SKM-1 (cell line): ENCODE data around the gene TTYH1.
"Not testable (repeated sequence)": the region's sequence is repeated elsewhere in the genome, so short reads cannot be mapped to it uniquely, and the experiment has no call there.

ENCODE experiments used
- DNase-seq: peaks from one replicate; lab custom pipeline; 2025; ENCODE audit not compliant: unreplicated experiment; lab: John Stamatoyannopoulos, UW

TTYH1 gene

GRCh38 chr19:54459282-54460229 lies 44.3 kb downstream of the TTYH1 start:
- no peak for DNase-seq

GRCh38 chr19:54460230-54461005 lies 45.2 kb downstream of the TTYH1 start:
- no peak for DNase-seq

GRCh38 chr19:54461210-54461609 lies 45.9 kb downstream of the TTYH1 start:
- no peak for DNase-seq

- DNase-seq: no peak
These were observed 46.3 kb downstream of the TTYH1 start for GRCh38 chr19:54461613-54462012.

GRCh38 chr19:54462047-54462654 lies 46.9 kb downstream of the TTYH1 start:
- no peak for DNase-seq

- DNase-seq: no peak
These were observed 47.6 kb downstream of the TTYH1 start for GRCh38 chr19:54462655-54463530.

GRCh38 chr19:54463531-54464043 lies 48.3 kb downstream of the TTYH1 start, which contains the start of gene LENG9:
LENG9 (minus strand) TSS chr19:54463778; CDS start chr19:54463526, 252 bp downstream.
- DNase-seq: no peak

- DNase-seq: no peak
These were observed 48.9 kb downstream of the TTYH1 start for GRCh38 chr19:54464044-54464629.

GRCh38 chr19:54464630-54465425 lies 49.6 kb downstream of the TTYH1 start:
- peak; percentile 29 for DNase-seq

GRCh38 chr19:54465426-54466109 lies 50.3 kb downstream of the TTYH1 start:
- no peak for DNase-seq

GRCh38 chr19:54466110-54466480 lies 50.8 kb downstream of the TTYH1 start:
- DNase-seq: not testable (repeated sequence)

- DNase-seq: no peak
These were observed 54.3 kb downstream of the TTYH1 start for GRCh38 chr19:54469496-54469934.

GRCh38 chr19:54470276-54470887 lies 55.1 kb downstream of the TTYH1 start:
- DNase-seq: no peak

GRCh38 chr19:54470991-54471782 lies 55.9 kb downstream of the TTYH1 start:
- DNase-seq: no peak

GRCh38 chr19:54473071-54473891 lies 58.0 kb downstream of the TTYH1 start, which contains the start of gene CDC42EP5:
CDC42EP5 (minus strand) TSS chr19:54473296; CDS start chr19:54465547, 7,749 bp downstream.
- DNase-seq: no peak

- no peak for DNase-seq
These were observed 58.7 kb downstream of the TTYH1 start for GRCh38 chr19:54473892-54474372.
